Prostate gland (tissue), 2 donors: ENCODE results near the gene CCDC192.

ENCODE experiments used
- CTCF ChIP-seq, 4 experiments: fragments of 200-600 bp in 2 of 4; fragments of 450-650 bp in 2 of 4; sonication (generic) in 2 of 4; IDR thresholded peaks; 1 replicate in 3 of 4; 2 replicates in 1 of 4; pipeline ENCODE4 v1.5.1; 2016 to 2019; ENCODE audit warnings: antibody characterized with exemption in 4 of 4, mild to moderate bottlenecking in 2 of 4, moderate library complexity in 2 of 4
- POLR2A ChIP-seq: fragments of 450-650 bp; IDR thresholded peaks from one replicate; pipeline ENCODE4 v1.6.1; 2016; ENCODE audit warnings: antibody characterized with exemption, mild to moderate bottlenecking

- no peak for TF ChIP-seq CTCF (IDR thresholded peaks at IDR 0.05)
- no peak for TF ChIP-seq POLR2A
Observed at GRCh38 chr5:127919818-127920217, 216.6 kb downstream of the CCDC192 start.
